A549 treated with CpdA at 1 μM for 4 hours (cell line): ENCODE measurements around the gene ZNF320. TPM values are rescaled to one million over a fixed set of nuclear protein-coding genes. Genes with fewer than 3 reads are reported as not detected.

ENCODE experiments used
- total RNA-seq: library from RNA; stranded (reverse); fragments of 200-300 nt; extraction: Qiagen RNA extraction; gene quantifications from 5 replicates; pipeline ENCODE4 v1.2.3, GENCODE V29; 2022; ENCODE audit warnings: low read depth

ZNF320 gene
- not detected in 5 replicates for total RNA-seq

GRCh38 chr19:52897138-52897935 lies at the start of gene ZNF320:
TSS of gene ZNF320 (minus strand) at chr19:52897635. CDS start at chr19:52890255, 7,380 bp downstream.

GRCh38 chr19:52922841-52923777 lies 25.7 kb upstream of the ZNF320 start, which contains the start of gene ZNF888:
TSS of gene ZNF888 (minus strand) at chr19:52923428. CDS start at chr19:52917873, 5,555 bp downstream.

GRCh38 chr19:52857378-52858191 lies 39.9 kb downstream of the ZNF320 start, which contains the start of gene ZNF468:
TSS of gene ZNF468 (minus strand) at chr19:52857619. CDS start at chr19:52854272, 3,347 bp downstream.

Other genes starting within 250 kb of the ZNF320 start
- 2.0 to 3.9 TPM (median 2.5 TPM) in 5 replicates for gene ZNF611, start 162.6 kb downstream of the ZNF320 start, total RNA-seq
- gene ZNF600, start 110.8 kb downstream of the ZNF320 start, total RNA-seq: 0.18 to 0.33 TPM (median 0.25 TPM) in 4 of 5 replicates, not detected in the other
- gene ZNF28, start 76.0 kb downstream of the ZNF320 start, total RNA-seq: 0.42 to 2.6 TPM (median 1.7 TPM) in 5 replicates
- 0.44 to 1.1 TPM (median 0.58 TPM) in 5 replicates for gene ZNF468, start 40.0 kb downstream of the ZNF320 start, total RNA-seq
- gene ZNF888, start 25.8 kb upstream of the ZNF320 start, total RNA-seq: 0.01 TPM in 1 of 5 replicates, not detected in the others
- gene ZNF816, start 65.2 kb upstream of the ZNF320 start, total RNA-seq: 0.08 to 0.13 TPM in 2 of 5 replicates, not detected in the others
- gene ERVV-1, start 116.3 kb upstream of the ZNF320 start, total RNA-seq: not detected in 5 replicates
- not detected in 5 replicates for gene ERVV-2, start 147.1 kb upstream of the ZNF320 start, total RNA-seq
- gene ZNF160, start 205.8 kb upstream of the ZNF320 start, total RNA-seq: 6.7 to 11.0 TPM (median 7.7 TPM) in 5 replicates
- not detected in 5 replicates for gene ZNF415, start 235.3 kb upstream of the ZNF320 start, total RNA-seq